ENCODE data around the gene NTRK2.

The NTRK2 gene

DNA sequence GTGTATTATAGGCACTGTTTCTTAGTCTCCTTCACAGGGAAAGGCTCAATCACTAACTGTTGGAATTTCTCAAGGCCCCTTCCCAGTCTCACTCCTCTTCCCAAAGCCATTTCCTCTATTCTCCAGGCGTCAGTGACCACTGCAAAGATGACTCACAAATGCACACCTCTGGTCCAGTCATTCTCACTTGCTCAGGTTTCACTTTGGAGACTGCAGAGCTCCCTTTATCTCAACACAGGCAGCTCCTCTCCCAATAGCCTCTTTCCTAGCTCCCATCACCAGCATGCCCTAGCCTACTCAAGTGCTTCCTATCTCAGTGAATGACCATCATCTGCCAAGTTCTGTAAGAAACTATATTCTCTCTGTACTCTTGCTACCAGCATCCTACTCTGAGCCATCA is 323.6 kb downstream of the NTRK2 start:
- no peak for DNase-seq

GRCh38 chr9:84996029-84996428 is 326.5 kb downstream of the NTRK2 start:
- no peak for DNase-seq

- no peak for DNase-seq
Observed at GRCh38 chr9:84996716-84997115, 327.2 kb downstream of the NTRK2 start.

- DNase-seq: no peak
Observed at GRCh38 chr9:84997472-84997871, 327.9 kb downstream of the NTRK2 start.

DNA sequence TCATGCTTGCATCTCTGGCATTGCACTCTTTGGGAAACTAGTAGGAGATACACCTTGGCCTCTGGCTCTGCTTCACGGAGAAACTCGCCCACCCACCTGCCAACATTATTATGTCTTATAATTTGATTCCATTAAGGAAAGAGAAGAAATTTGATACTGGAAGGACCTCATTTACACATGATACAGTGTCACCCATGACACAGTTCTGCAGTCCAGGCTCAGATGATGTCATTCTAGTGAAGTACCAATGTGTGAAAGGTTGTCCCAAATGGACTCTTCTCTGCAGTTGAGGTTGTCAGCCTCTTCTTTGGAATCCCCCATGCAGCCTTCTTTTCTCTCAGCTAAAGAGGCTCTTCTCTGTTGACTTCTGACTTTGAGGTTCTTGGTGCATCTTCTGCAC is 329.1 kb downstream of the NTRK2 start:
- DNase-seq: no peak

DNA sequence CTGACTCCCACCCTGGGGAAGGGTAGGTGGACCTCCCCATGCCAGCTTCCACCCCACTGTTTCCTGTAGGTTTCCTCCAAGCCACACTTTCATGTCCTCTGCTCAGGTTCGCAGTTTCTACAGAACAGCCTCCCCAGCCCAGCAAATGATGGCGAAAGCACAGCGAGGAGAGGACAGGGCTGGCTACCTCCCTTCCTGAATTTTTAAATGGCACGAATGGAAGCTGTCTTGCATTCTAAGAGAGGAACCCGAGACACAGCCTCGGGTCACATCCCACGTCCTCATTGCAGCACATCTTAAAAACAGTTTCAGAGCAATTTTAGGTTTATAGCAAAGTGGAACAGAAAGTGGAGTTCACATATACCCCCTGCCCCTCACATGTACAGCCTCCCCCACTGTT is 330.3 kb downstream of the NTRK2 start:
- no peak for DNase-seq

DNA sequence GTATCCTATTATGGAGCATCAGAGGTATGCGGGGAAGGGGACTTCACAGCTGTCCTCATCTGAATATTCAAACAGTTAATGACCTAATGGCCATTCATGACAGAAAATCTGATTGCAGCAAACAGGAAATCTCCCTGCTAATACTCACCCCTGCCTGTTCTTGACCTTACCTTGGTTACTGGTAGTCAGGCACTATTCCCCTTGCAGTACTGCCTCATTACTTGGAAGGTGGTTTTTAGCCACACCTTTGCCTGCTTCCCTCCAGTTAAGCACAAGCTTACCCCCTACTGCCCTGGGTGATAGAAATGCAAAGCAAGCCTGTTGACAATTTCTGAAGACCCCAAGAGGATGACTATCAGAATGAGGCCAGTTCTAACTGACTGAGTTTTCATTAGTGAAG is 332.4 kb downstream of the NTRK2 start:
- DNase-seq: no peak

GRCh38 chr9:85004818-85005413 is 335.4 kb downstream of the NTRK2 start:
- no peak for DNase-seq

DNA sequence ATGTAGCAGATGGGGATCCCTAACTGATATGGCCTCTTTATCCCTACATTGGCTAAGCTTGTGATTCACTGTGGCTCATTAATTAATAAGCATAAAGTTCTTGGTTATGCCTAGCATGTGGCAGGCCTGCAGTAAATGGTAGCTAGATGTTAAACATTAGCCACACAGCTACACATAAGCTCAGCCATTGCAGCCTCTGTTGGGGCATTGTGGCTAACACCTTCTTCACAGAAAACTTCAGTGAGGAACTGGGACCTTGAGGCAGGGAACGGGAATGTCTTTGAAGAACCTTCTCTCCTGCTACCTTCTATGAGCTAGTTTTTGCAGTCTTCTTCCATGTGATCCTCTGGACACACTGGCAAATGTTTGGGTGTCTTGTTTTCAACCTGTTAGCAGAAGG is 338.2 kb downstream of the NTRK2 start:
- no peak for DNase-seq

DNA sequence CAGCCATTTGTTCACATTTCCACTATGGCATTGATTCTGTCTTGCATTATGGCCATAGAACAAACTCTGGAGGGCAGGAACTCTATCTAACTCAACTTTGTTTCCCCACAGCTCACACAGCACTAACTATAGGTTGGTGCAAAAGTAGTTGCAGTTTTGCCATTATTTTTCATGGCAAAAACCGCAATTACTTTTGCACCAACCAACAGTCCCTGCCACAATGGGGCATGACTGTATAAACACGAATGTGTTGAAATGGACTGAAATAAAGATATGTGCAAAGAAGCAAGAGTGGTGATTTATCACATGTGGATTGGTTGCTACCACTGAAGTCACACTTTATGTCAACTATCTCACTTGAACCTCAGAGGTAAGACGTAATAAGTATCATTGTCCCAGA is 338.7 kb downstream of the NTRK2 start:
- no peak for DNase-seq

GRCh38 chr9:85009251-85009650 is 339.7 kb downstream of the NTRK2 start:
- no peak for DNase-seq

DNA sequence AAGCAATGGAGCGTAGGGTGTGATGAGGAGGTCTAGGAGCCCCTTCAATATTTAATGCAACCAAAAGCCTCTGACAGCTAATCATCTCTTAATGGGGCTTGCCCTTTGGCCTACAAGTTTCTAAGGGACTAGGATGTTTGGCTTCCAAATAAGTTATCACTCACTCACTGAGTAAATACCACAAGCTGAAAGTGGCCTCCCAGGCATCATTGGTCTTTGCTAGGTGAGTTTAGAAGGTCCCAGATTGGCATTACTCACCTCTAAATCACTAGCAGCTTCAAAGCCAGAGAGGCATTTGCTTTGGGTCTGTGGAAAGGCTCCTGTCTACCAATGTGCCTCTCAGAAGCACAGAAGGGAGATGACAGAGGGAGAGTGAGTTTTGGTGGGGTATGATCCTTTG is 344.2 kb downstream of the NTRK2 start:
- no peak for DNase-seq

- no peak for DNase-seq
Observed at GRCh38 chr9:85014292-85014691, 344.8 kb downstream of the NTRK2 start.

- DNase-seq: no peak
Observed at GRCh38 chr9:85016384-85017006, 347.0 kb downstream of the NTRK2 start.

DNA sequence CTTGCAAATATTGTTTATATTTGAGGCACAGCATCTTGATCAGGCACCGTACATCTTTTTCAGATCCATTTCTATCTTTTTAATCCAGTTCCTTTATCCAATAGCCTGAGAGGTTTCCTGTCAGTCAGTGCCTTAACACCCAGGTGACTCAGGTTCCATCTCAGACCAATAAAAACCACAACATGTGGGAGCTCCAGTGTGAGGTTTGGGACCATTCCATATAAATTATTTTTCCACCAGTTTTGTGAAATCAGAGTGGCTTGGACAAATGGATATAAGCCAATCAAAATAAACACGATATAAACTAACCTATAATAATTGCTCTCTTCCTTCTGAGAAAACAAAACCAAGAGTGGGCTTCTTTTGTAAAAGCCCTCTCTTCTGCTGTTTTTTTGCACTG is 351.3 kb downstream of the NTRK2 start:
- no peak for DNase-seq

- DNase-seq: no peak
Observed at GRCh38 chr9:85021686-85022085, 352.2 kb downstream of the NTRK2 start.

- no peak for DNase-seq
Observed at GRCh38 chr9:85024374-85024773, 354.8 kb downstream of the NTRK2 start.

GRCh38 chr9:85025638-85026037 is 356.1 kb downstream of the NTRK2 start:
- no peak for DNase-seq

DNA sequence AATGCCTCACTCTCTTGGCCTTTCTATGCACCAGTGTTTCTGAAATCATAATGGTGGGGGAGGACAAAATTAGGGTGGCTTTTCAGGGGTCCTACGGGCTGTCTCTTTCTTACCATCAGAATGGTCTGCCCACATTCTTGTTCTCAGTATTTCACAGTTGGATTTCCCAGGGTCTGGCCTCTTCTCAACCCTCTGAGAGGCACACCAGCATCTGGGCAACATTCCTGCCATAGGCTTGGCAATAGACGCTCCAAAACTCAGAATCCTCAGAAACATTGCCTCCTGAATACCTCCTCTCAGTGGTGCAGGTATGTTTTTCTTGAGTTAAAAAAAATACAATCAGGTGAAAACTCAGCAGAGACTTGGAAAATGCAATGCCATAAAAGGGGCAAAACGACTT is 358.3 kb downstream of the NTRK2 start:
- no peak for DNase-seq

DNA sequence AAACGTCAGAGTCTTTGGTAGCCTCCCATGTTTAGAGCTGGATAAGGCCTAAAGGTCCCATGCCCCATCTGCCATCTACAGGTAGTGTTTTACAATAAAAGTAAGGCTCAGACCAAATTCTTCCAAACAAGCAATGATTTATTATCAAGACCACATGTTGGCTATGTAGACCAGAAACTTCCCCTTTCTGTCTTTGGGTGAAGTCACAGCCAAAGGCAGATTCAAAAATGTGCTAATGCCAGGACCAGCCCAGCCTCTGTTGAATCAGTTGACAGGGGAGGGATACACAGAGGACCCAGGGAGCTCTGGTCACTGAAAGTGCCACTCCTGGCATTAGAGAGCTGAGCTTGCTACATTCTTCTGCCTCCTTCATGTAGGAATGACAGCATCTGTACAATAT is 360.8 kb downstream of the NTRK2 start:
- DNase-seq: no peak

GRCh38 chr9:85036496-85036895 is 367.0 kb downstream of the NTRK2 start:
- DNase-seq: no peak

DNA sequence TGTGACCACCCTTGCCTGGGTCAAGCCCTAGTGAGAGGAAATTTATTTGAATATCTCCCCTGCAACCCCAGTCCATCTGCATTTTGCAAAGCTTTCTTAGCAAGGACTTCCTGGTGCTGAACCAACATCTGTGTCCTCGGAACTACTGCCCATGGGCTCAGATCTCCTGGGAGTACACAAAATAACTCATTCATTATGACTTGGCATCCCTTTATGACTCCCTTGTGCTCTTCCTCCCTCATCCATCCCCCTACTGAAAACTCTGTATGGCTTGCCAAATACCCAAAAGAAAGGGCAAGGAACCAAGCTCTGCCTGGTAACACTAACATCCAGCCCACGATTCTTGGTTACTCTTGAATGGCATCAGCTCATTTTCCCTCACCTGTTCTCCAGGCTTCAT is 368.5 kb downstream of the NTRK2 start:
- DNase-seq: no peak

- DNase-seq: no peak
Observed at GRCh38 chr9:85038824-85039608, 369.5 kb downstream of the NTRK2 start.

GRCh38 chr9:85040146-85040545 is 370.6 kb downstream of the NTRK2 start:
- DNase-seq: no peak

Measured in stimulated activated naive CD4-positive, alpha-beta T cell treated with Interleukin-2 at 50 U/mL for 16 hours (primary cell).